HG02642 (cell line): ENCODE measurements around the gene SNRPA1.

Experiments
- ATAC-seq: cut with Tn5 transposase; IDR thresholded peaks from one replicate; pipeline ENCODE4 v1.9.1; 2021; ENCODE audit warnings: mild to moderate bottlenecking; ENCODE audit not compliant: unreplicated experiment, poor library complexity

SNRPA1 gene

DNA sequence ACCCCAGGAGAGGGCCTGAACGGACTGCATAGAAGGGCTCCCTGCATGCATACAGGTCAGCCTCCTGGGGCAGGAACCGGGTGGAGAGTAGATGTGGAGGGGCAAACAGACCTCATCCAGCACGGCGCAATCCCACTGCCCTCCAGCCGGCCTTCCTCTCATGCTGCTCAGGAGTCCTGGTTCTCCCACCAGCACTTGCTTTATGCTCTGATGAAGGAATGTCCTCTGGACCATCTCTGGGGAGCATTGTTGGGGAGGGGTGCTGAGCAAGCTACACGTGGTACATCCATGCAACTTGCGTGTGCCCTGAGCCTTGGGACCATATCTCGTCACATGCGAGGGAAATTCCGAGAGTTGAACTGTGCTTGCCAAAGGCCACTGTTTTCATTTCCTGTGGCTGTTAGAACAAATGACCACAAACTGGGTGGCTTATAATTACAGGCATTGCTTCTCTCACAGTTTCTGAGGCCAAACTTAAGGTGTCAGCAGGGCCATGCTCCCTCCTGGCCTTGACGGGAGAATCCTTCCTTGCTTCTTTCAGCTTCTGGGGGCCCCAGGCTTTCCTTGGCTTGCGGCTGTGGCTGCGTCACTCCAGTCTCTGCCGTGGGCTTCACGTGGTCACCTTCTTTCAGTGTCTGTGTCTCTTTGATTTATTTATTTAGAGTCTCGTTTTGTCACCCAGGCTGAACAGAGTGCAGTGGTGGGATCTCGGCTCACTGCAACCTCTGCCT, 30.0 kb downstream of the SNRPA1 start:
- ATAC-seq, result no peak

DNA sequence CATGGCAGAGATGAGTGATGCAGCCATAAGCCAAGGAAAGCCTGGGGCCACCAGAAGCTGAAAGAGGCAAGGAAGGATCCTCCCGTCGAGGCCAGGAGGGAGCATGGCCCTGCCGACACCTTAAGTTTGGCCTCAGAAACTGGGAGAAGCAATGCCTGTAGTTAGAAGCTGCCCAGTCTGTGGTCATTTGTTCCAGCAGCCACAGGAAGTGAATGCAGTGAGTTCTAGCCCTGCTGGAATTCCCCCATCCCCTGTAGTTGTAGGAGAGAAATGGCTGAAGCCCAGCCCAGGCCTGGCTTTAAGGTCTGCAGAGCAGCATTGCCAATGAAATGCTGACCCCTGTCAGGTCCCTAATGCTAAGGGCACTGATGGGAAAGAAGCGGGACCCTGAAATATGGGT, 31.0 kb downstream of the SNRPA1 start:
- ATAC-seq, result peak; percentile 54

DNA sequence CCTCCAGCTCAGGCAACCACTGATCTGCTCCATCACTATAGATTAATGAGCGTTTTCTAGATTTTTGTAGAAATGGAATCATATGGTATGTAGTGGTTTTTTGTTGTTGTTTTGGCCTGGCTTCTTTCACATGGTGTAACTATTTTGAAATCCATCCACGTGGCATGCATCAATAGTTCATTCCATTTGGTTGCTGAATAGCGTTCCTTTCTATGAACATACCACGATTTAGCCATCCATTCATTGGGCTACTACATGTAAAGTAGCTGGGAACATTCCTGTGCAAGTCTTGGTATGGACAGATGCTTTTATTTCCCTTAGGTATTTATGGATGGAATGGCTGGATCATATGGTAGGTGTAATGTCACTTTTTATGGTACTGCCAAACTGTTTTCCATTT, 32.5 kb downstream of the SNRPA1 start:
- no peak for ATAC-seq

DNA sequence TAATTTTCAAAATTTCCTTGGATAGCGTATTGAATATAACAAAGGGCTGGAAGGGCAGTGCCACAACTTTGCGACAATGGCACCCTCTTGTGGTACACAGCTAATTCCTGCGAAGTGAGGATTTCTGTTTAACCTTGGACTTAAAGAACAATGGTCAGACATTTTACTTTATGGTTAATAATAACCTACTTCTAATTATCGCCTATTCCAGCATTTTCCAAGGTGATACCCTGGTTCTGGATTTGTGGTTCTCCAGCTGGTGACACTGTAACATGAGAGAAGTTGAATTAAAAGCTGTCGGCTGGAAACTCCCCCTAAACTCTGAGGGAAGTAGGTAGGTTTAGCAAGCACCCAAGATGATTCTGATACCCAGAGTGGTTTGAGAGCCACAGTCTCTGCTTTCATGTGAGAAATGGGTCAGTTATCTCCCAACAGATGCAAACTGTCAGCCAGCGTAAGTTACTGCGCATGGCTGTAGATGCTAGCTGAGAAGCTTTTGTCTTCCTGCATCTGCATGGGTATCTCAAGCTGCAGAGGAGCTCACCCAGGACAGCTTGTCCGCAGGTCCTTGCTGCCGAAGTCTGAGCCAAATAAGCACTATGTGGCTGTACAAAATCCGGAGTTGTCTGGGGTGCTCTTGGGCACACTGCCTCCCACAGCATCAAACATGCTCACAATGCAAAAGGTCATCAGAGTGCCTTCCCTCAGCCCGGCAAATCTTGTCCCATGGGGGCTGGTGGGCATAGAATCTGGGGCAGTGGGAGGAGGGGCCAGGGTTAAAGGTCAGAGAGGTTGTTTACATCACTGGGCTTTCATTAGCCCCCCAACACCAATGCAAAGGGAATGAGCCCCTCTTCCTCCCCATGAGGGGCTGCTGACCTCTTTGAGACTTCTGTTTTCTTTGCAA, 36.6 kb downstream of the SNRPA1 start:
- ATAC-seq, result no peak

DNA sequence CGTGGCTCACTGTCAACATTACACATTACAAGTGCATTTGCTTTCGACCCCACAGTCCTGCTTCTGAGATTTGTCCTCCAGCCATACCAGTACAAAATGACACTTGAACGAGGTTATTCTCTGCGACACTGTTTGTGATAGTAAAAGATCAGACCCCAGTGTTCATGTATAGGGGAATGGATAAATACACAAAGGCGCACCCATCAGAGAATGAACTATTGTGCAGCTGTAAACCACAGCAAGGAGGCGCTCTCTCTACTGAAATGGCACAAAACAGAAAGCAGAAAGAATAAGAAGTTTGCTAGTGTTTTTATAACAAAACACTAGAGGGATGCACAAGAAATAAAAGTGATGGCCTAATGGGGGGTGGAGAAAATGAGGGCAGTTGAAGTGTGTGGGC, 38.3 kb downstream of the SNRPA1 start:
- ATAC-seq, result no peak

DNA sequence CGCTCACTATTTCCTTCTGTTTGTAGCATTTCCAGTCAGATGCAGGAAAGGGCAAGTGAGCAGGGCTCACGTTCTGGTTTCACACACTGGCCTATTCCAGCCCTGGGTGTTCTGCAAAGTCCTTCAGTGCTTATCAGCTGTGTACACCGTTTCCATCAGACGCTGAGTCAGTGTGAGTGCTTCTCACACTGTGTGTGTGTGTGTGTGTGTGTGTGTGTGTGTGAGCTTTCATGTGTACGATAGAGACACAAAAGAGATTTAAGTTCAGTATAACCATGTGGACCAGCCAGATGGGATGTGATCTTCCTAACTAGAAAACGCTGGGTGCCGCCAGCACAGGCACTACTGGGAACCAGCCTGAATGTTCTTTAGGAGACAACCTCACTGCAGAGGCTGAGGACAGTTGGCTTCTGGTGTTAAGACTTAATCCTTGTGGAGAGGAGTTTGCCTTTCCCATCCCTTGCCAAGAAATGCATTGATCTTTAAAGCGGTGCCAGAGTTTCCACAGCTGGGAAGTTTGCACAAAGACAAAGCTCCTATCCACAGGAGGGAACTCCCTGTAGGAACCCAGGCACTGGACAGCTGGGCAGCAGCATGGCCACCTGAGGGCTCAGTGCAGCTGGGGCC, 39.3 kb downstream of the SNRPA1 start:
- no peak for ATAC-seq

DNA sequence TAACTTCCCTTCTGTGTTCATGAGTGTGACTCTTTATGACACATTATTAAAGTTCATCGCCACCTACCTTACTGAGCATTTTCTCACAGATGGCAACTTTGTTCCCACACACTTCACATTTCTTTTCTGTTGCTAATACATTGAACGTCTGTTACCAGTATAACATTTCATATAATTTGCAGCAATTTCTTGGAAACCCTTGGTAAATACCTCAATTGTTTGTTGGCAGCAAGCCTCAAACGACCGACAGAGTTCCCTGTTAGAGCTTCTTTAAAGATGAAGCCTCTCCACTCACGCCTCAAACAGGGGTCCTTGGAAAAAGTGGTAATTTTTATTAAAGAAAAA, 40.0 kb downstream of the SNRPA1 start:
- ATAC-seq, result no peak

DNA sequence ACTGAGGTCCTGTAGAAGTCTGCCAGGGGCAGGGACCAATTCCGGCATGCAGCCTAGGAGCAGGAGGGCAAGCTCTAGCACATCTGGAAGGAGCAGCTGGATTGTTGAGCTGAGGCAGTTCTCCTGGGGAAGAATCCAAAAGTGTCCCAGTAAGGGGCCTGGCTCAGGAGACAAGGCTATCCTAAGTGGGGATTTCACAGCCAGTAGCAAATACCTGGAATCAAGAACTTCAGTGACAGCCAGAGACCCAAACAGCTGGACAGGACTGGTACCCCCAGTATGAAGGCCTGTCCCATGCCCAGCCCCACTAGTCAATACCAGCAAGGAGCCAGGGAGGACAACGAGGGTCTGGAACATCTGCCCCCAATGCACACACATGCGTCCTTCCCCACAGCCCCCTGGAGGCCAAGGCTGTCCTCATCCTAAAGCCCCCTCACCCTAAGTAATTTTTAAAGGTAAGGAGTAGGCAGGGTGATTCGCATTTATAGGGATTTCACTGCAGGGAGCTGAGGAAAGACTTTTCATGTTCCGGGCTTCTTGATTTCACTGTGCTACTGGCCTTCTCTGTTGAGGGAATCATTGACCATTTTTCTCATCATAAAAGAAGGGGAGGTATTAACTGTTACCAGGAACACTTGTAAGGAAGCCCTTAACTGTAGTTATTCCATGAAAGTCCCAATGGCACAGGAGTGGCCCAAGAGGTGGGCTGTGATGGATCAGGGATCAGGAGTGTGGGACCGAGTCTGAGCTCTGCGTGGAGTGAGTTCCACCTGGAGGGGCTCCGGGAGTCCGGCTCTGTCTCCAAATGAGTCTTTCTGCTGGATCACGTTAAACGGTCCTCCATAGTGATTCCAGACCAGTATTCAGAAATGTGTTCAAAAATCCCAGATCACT, 40.6 kb downstream of the SNRPA1 start:
- no peak for ATAC-seq

DNA sequence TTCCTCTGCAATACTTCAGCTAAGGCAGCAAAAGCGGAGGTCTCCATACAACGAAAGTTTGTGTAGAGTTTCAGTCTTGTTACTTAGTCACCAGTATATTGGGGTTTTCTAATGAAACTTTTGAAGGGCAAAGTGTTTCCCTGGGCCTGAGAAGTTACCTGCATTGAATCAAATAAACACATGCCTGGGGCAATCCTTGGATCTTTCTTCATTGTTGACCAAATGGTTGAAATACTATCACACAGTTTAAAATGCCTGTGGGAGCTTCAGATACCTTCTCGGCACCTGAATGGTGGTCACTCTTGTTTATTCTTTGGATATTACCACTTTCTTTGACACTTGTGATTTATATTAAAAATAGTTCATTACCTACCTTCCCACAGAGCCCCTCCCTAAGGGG, 42.2 kb downstream of the SNRPA1 start:
- ATAC-seq, result no peak

DNA sequence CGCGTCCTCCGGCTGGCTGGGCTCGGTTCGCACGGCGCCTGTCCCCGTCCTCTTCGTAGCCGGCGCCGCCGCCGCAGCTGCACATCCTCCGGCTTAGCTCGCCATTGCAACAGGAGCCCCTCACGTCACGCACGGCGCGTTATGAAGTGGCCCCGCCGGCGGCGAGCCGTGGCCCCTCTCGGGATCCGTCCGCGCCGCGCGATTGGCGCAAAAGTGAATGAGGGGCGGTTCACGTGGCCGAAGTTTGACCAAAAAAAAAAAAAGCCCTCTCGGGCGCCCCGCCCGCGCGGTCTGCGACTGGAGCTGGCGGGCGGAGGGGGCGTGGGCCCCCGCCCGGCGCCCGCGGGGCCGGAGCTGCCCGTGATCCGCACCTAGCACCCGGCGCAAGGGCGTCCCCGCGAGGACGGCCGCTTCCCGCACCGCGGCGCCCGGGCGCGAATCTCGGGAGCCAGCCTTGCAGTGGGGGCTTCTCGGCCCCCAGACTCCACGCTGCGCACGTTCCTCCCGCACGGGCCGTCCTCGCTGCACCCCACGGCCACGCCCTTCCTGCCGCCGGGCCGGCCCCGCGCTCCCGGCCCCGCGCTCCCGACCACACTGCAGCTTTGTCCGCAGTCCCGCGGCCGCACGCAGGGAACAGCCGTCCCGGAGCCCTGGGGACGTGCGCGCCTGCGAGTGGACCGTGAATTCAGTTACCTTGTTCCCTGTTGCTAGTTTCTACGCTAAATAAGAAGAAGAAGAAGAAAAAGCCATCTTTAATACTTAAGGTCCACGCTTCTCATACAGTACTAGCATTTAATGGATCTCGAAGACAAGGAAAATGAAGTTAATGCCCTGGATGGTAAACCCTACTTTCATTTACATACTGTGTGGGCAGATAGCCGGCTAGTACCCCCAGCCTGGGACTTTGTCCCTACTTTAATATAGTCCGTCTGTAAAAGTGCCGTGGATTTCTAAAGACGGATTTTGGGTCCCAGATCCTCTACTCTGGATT, 42.9 kb downstream of the SNRPA1 start, which contains the start of gene CHSY1:
Gene CHSY1 (minus strand): TSS at position 219 of the 991 bp plus-strand sequence. CDS start 592 bp downstream, outside the sequence.
- ATAC-seq, result peak; percentile 77

DNA sequence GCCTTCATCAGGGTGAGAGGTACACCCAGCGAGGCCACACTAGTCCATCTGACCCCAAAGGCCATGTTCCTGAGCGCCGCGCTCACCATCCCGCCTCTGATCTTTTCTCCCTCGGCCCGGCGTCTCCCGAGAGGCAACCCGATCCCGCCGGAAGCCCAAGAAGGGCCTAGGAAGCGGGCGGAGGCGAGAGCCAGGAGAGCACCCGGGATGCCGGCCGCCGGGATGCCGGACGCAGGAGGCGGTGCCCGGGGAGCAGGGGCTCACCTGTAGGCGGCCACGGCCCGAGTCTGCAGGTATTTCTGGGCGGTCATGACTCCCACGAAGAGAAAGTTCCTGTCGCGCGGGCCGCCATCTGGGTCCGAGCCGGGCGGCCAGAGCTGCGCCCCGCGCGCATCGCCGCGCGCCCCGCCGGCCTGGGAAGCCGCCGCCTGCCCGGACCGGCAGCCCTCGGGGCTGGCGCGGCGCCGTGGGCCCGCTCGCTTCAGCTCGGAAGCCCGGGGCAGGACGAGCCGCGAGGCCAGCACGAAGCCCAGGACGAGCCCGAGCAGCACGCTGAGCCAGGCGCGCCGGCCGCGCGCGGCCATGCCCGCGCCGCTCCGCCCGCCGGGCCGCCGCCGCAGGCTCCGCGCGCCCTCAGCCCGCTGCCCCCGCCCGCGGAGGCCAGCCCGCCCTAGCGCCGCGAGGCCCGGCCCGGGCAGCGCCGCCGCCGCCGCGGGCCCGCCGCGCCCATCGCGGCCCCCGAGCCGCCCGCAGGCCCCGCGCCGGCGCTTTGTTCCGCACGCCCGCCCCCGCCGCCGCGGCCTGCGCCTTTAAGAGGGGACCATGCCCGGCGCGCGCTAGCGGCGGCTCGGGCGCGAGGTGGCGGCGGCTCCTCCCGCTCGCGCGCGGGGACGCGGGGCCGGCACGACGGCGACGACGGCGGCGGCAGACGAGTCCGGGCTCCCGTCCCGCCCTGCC, 43.9 kb downstream of the SNRPA1 start:
- peak; percentile 44 for ATAC-seq

DNA sequence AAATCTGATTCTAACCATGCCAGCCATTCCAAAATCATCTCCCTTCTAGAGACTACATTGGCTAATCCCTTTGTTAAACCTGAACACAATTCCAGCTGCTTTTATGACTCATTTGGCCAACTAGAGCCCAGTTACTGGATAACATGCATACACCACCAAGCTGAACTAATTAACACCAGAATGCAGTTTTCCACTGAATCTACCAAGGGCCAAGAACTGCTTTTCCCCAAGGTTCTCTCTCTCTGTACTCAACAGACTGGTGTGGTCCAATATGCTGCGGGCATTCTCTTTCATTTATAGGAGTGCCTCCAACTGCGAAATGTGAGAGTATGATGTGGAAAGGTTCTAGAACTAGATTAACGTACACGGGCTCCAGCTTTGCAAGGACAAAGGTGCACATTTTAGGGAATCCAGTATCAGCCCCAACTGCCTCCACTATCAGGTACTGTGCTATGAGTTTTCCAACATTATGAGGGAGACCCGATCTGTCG, 44.7 kb downstream of the SNRPA1 start:
- no peak for ATAC-seq

DNA sequence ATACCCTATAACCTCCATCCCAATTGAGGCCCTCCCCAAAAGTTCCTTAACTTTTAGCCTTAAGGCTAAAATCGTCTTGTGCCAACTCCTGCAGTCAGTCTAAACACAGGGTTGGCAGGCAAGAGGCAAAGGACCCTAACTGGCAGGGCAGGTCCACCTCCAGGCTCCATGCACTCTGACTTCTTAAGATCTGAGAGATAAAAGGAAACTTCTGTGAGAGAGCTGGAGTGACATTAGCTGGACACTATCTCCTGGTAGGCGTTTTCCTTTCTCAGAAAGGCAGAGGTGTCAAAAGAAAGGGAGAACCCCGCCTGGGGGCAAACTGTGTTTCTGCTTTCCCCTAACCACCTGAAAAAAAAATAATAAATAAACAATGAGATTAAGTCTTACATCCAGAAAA, 46.8 kb downstream of the SNRPA1 start:
- no peak for ATAC-seq

DNA sequence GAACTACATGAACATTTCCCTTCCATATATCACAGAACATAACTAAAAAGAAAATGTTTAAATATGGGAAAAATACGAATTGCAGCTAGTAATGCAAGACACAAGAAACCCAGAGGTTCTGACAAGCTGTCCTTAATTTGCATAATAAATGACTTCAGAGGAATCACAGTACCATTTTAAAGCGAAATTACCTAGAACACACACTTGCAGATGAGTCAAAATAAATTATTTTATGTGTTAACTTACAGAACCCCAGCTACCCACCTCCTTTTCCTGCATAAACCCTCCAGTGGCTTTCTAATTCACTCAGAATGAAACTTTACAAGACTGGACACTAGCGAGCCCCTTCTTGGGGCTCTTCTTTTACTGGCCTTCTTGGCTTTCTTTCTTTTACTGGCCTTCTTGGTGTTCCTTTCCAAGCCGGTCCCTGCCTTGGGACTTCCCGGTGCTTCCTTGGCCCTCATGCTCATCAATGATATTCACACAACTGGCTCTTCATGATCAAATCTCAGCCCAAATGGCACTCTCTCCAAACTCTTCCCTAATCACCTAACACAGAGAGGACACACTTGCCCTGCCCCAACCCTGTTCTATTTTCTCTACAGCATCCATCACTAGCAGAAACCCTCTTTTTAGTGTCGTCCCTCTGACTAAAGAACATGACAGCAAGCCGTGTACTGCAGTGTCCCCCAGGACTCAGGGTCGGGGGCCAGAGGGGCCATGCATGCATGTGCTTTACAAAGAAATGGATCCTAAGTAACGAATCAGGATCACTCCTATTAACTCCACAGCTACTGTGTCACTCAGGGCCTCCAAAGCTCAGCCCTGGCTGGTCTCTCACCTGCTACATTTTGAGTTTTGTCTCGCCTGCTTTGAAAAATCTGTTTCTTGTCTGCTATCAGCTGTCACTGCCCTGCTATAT, 48.0 kb downstream of the SNRPA1 start:
- ATAC-seq, result no peak

DNA sequence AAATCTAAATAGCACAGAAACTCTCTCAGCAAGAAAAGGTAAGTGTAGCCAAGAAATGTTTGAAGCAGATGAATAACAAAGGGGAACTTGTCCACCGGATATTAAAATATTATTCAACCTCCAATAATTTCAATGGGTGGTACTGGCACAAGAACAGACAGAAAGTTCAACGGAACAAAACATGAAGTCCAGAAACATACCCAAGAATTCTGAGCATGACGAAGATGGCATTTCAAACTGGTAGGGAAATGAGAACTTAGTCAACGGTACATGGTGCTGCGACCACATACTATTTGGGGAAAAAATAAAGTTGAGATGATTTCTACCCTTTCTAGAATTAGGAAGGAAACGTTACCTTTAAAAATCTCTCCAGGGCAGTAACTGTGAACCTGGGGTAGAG, 48.7 kb downstream of the SNRPA1 start:
- no peak for ATAC-seq

DNA sequence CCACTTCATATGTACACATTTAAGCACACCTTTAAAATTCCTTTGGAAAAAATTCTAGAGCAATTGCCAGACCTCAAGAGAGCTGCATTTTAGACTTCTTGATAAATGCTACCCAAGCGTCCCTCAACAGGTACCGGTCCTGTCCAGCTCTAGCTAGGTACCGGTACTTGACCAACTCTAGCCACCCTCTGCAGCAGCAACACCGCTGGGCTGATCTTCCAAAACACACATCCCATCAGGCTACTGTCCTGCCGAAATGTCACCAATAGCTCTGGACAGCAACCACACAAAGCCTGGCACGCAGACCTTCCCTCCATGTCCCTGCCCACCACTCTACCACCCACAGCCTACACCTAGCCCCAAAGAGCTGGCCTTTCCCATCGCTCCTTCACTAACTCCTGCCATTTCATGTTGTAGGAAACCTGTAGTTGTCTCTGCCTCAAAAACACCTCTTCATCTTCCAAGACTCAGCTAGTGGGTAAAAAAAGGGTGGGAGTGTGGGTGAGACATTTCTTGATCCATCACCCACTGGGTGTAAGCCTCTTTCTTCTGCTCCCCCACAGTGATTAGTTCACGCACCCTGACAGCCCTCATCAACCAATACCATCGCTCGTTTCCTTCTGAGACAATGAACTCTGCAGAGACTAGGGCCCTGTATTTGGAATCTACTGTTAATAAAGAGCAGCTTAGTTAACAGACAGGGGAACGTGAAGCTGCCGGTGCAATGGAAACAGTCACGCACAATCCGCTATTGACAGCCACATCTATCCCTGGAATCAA, 50.0 kb downstream of the SNRPA1 start:
- ATAC-seq, result no peak
